ENCODE results near the gene PILRB. TPM values are rescaled to one million over a fixed set of nuclear protein-coding genes. Genes with fewer than 3 reads are reported as not detected.

Gene PILRB
- total and polyA plus RNA-seq, 9 of the 15 experiments (the other 6 are each of a cell fraction or from before 2014, with no cell fraction given): 6.2 to 94.6 (median 37.0) TPM

GRCh38 chr7:100366411-100367250, 8.7 kb downstream of the PILRB start (continued):
- TF ChIP-seq U2AF2 (optimal IDR thresholded peaks at IDR 0.05; ENCODE audit: low read depth, low read length): no peak
- no peak for TF ChIP-seq SIRT6 (IDR thresholded peaks at IDR 0.05; ENCODE audit: low read depth, low read length)
- peak; percentile 62 for TF ChIP-seq ZNF740 (CRISPR knock-in tag; IDR thresholded peaks at IDR 0.05)
- TF ChIP-seq ZNF740 (tag; IDR thresholded peaks at IDR 0.05): no peak
- no peak for TF ChIP-seq CBX3 (IDR thresholded peaks at IDR 0.05; ENCODE audit: borderline replicate concordance in 1 of 2, low read length in 2 of 2)
- TF ChIP-seq FOXO4 (CRISPR knock-in tag; IDR thresholded peaks at IDR 0.05): no peak
- no peak for TF ChIP-seq NCOA6 (IDR thresholded peaks at IDR 0.05)
- TF ChIP-seq ZNF280A (IDR thresholded peaks at IDR 0.05; ENCODE audit: low read depth, partially characterized antibody): no peak
- TF ChIP-seq COPS2 (conservative IDR thresholded peaks at IDR 0.05): no peak
- TF ChIP-seq TCF7L2 (IDR thresholded peaks at IDR 0.05; ENCODE audit: low read depth, low read length): no peak
- no peak for TF ChIP-seq ZNF436 (CRISPR knock-in tag; IDR thresholded peaks at IDR 0.05)
- no peak for TF ChIP-seq MAFG (tag; conservative IDR thresholded peaks at IDR 0.05)
- TF ChIP-seq ZNF384 (IDR thresholded peaks at IDR 0.05; ENCODE audit: low read depth, low read length): no peak
- TF ChIP-seq POLR2AphosphoS5 (IDR thresholded peaks at IDR 0.05; ENCODE audit: control insufficient read depth, insufficient read depth, low read depth, low read length): peak; percentile 15; the same call in 1 of the 2 replicates
- no peak for TF ChIP-seq CBX5 (IDR thresholded peaks at IDR 0.05; ENCODE audit: borderline replicate concordance, low read depth)
- no peak for TF ChIP-seq HNRNPH1 (optimal IDR thresholded peaks at IDR 0.05; ENCODE audit: low read depth, low read length)
- no peak for TF ChIP-seq DDX20 (tag; IDR thresholded peaks at IDR 0.05; ENCODE audit: low read depth)
- no peak for TF ChIP-seq HBP1 (CRISPR knock-in tag; IDR thresholded peaks at IDR 0.05)
